Activated CD8-positive, alpha-beta T cell treated with anti-CD3 and anti-CD28 coated beads for 36 hours (primary cell): ENCODE results near the gene MAP3K21. TPM values are rescaled to one million over a fixed set of nuclear protein-coding genes. Genes with fewer than 3 reads are reported as not detected.

Experiments
- ATAC-seq: fragments of 200-7000 bp; cut with Tn5 transposase; one replicate; pipeline ENCODE4 v1.10.0; 2021; ENCODE audit warnings: mild to moderate bottlenecking, moderate library complexity
- CTCF ChIA-PET: fragments of 350-600 bp; sonication (Branson Sonifier 250); formaldehyde crosslinking; loops from one replicate; lab custom pipeline; 2021; ENCODE audit warnings: antibody characterized with exemption; lab: Charles Lee
- POLR2A ChIA-PET: fragments of 350-600 bp; sonication (Branson Sonifier 250); formaldehyde crosslinking; loops from one replicate; lab custom pipeline; 2021; ENCODE audit warnings: antibody characterized with exemption; lab: Charles Lee
- DNase-seq: peaks from one replicate; pipeline ENCODE4 v3.0.0-alpha.2; 2020
- H3K27ac Mint-ChIP-seq: one replicate; pipeline ENCODE4 v1.8.0; 2021; ENCODE audit warnings: mild to moderate bottlenecking, mixed read lengths
- H3K27me3 Mint-ChIP-seq: one replicate; pipeline ENCODE4 v1.8.0; 2021; ENCODE audit warnings: mixed read lengths
- H3K36me3 Mint-ChIP-seq: one replicate; pipeline ENCODE4 v1.8.0; 2021; ENCODE audit warnings: low read depth, mixed read lengths
- H3K4me1 Mint-ChIP-seq: one replicate; pipeline ENCODE4 v1.8.0; 2021; ENCODE audit warnings: low read depth, mixed read lengths
- H3K4me3 Mint-ChIP-seq: one replicate; pipeline ENCODE4 v1.8.0; 2021; ENCODE audit warnings: mild to moderate bottlenecking, moderate library complexity, mixed read lengths
- H3K9me3 Mint-ChIP-seq: one replicate; pipeline ENCODE4 v1.8.0; 2021; ENCODE audit warnings: mixed read lengths
- intact Hi-C: fragments of 100-400 bp; cut with micrococcal nuclease; formaldehyde crosslinking; loops from one replicate; pipeline ENCODE4 v1.10.0; 2022
- total RNA-seq, 2 experiments: library from RNA; stranded (reverse); gene quantifications; one replicate each; pipeline ENCODE4 v1.2.3, GENCODE V29; 2021
- TF ChIP-seq, protein P1 (sequence below): fragments of 200-600 bp; IDR thresholded peaks from one replicate; pipeline ENCODE4 v1.8.0; 2022; ENCODE audit warnings: antibody characterized with exemption, mild to moderate bottlenecking

MAP3K21 gene
- total RNA-seq, 2 experiments from 2014 or later: 2.7 to 3.2 TPM

DNA sequence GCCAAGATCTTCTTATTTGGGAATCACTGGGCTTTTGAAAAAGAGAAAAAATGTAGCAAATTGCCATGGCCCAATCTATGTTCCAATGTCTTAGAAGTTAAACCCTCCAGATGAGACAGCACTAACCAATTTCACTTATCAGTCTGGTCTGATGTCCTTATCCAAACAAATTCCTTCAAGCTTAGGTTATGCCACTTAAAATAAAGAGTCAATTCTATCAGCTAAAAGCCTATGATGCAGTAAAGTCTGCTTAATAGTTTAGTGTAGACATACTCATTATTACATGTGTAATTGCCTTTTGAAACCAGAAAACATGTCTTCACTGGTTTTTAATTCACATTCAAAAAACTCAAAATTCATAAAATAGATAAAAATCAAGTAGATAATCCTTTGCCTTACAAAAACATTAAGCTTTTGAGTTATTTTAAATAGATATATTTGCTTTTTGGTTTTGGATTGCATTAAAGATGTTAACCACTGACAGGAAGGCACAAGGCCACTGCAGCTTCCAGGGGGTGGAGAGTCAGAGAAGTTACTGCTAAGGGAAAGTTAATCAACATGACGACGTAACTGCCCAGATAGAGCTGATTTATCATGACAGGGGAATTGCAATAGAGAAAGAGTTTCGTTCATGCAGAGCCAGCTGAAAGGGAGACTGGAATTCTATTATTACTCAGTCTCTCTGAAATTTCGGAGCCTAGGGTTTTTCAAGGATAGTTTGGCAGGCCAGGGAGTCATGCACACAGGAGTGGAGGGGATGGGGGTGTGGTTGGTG lies 106.1 kb downstream of the MAP3K21 start:
- no peak for ATAC-seq
- POLR2A ChIA-PET: no interaction called here
- Mint-ChIP-seq H3K27me3 (peaks cover 22% of the 10 kb centered on the region), H3K36me3 (no peaks in the 10 kb centered on the region), H3K9me3 (no peaks in the 10 kb centered on the region), H3K4me3 (no peak overlapping the region), H3K4me1 (no peaks in the 10 kb centered on the region), H3K27ac (no peak overlapping the region)
- no peak for DNase-seq
- CTCF ChIA-PET: interaction anchor here (0.8 kb wide), 1 partner anchor 129 kb away, joined by 3 read pairs; no protein-coding TSS in a partner anchor
- TF ChIP-seq, protein P1, sequence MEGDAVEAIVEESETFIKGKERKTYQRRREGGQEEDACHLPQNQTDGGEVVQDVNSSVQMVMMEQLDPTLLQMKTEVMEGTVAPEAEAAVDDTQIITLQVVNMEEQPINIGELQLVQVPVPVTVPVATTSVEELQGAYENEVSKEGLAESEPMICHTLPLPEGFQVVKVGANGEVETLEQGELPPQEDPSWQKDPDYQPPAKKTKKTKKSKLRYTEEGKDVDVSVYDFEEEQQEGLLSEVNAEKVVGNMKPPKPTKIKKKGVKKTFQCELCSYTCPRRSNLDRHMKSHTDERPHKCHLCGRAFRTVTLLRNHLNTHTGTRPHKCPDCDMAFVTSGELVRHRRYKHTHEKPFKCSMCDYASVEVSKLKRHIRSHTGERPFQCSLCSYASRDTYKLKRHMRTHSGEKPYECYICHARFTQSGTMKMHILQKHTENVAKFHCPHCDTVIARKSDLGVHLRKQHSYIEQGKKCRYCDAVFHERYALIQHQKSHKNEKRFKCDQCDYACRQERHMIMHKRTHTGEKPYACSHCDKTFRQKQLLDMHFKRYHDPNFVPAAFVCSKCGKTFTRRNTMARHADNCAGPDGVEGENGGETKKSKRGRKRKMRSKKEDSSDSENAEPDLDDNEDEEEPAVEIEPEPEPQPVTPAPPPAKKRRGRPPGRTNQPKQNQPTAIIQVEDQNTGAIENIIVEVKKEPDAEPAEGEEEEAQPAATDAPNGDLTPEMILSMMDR: no peak
- intact Hi-C loops: no loop called here

Other genes starting within 250 kb of the MAP3K21 start
- 10 to 100 TPM; 14.4 to 14.9 TPM for gene PCNX2, start 32.0 kb upstream of the MAP3K21 start, total RNA-seq